GM12865 (cell line): ENCODE data around the gene DNAJC10.
"Not testable (repeated sequence)": the region's sequence is repeated elsewhere in the genome, so short reads cannot be mapped to it uniquely, and the experiment has no call there.

ENCODE experiments used
- DNase-seq: peaks from one replicate; pipeline ENCODE4 v3.0.0; 2010; ENCODE audit warnings: low read depth
- H3K4me3 ChIP-seq: 2 replicates; pipeline ENCODE4 v1.5.1; 2011; ENCODE audit warnings: mild to moderate bottlenecking, low read depth, low read length, control low read depth
- CTCF ChIP-seq: IDR thresholded peaks from 2 replicates; pipeline ENCODE4 v1.5.1; 2011; ENCODE audit warnings: low read length, control low read depth, low read depth, inconsistent platforms; ENCODE audit not compliant: insufficient read depth; ENCODE audit errors: missing control alignments

DNAJC10 gene

GRCh38 chr2:182713601-182714000 lies 2.5 kb upstream of the DNAJC10 start:
- H3K4me3 ChIP-seq: no peak overlapping the region
- DNase-seq: no peak
- no peak for TF ChIP-seq CTCF

- no peak for TF ChIP-seq CTCF
- DNase-seq: no peak
- H3K4me3 ChIP-seq: peak overlapping the region; percentile 76
Measured at GRCh38 chr2:182715121-182715891, 751 bp upstream of the DNAJC10 start.

GRCh38 chr2:182716650-182716979 lies 558 bp downstream of the DNAJC10 start:
- peak overlapping the region; percentile 76 for H3K4me3 ChIP-seq
- DNase-seq: no peak
- TF ChIP-seq CTCF: no peak

- H3K4me3 ChIP-seq: peak overlapping the region; percentile 76
- peak; percentile 54 for DNase-seq
- TF ChIP-seq CTCF: no peak
Measured at GRCh38 chr2:182717416-182717815, 1.4 kb downstream of the DNAJC10 start.

- TF ChIP-seq CTCF: no peak
- peak overlapping the region; percentile 76 for H3K4me3 ChIP-seq
- DNase-seq: no peak
Measured at GRCh38 chr2:182717816-182718215, 1.8 kb downstream of the DNAJC10 start.

- H3K4me3 ChIP-seq: peak overlapping the region; percentile 21
- no peak for DNase-seq
- TF ChIP-seq CTCF: no peak
Measured at GRCh38 chr2:182718459-182718858, 2.4 kb downstream of the DNAJC10 start.

- H3K4me3 ChIP-seq, DNase-seq: not testable (repeated sequence)
Measured at GRCh38 chr2:182719116-182719515, 3.1 kb downstream of the DNAJC10 start.
